ENCODE results near the gene KMT2E. TPM values are rescaled to one million over a fixed set of nuclear protein-coding genes. Genes with fewer than 3 reads are reported as not detected.

Gene KMT2E
- total RNA-seq, 1 donor from 2014 or later, result 75.6 TPM

DNA sequence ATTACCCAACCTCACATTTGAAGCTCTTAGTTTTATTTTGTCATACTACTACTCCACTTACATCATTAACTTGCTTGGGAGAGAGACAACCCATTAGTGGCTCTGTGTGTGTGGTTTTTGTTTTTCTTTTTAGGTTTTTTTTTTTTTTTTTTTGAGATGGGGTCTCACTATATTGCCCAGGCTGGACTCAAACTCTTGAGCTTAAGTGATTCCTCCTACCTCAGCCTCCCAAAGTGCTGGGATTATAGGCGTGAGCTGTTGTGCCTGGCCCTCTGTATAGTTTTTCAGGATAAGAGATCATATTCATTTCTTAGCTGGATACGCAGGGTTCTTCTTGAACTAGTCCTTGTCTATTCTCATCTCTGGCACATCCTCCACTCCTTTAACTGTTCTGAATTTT lies 41.1 kb downstream of the KMT2E start:
- TF ChIP-seq, protein P1, sequence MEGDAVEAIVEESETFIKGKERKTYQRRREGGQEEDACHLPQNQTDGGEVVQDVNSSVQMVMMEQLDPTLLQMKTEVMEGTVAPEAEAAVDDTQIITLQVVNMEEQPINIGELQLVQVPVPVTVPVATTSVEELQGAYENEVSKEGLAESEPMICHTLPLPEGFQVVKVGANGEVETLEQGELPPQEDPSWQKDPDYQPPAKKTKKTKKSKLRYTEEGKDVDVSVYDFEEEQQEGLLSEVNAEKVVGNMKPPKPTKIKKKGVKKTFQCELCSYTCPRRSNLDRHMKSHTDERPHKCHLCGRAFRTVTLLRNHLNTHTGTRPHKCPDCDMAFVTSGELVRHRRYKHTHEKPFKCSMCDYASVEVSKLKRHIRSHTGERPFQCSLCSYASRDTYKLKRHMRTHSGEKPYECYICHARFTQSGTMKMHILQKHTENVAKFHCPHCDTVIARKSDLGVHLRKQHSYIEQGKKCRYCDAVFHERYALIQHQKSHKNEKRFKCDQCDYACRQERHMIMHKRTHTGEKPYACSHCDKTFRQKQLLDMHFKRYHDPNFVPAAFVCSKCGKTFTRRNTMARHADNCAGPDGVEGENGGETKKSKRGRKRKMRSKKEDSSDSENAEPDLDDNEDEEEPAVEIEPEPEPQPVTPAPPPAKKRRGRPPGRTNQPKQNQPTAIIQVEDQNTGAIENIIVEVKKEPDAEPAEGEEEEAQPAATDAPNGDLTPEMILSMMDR (IDR thresholded peaks at IDR 0.05), result no peak
- H3K9me3 Mint-ChIP-seq (ENCODE audit: unreplicated experiment), result no peaks in the 10 kb centered on the region
- H3K27ac Mint-ChIP-seq (ENCODE audit: unreplicated experiment), result no peak overlapping the region
- no peak overlapping the region for H3K4me3 Mint-ChIP-seq (ENCODE audit: unreplicated experiment)
- no peaks in the 10 kb centered on the region for H3K27me3 Mint-ChIP-seq (ENCODE audit: unreplicated experiment)
- peaks cover 30% of the 10 kb centered on the region for H3K36me3 Mint-ChIP-seq (ENCODE audit: unreplicated experiment)
- H3K4me1 Mint-ChIP-seq (ENCODE audit: unreplicated experiment), result peaks cover 20% of the 10 kb centered on the region
- DNase-seq (ENCODE audit: extremely low spot score, unreplicated experiment), result no peak

DNA sequence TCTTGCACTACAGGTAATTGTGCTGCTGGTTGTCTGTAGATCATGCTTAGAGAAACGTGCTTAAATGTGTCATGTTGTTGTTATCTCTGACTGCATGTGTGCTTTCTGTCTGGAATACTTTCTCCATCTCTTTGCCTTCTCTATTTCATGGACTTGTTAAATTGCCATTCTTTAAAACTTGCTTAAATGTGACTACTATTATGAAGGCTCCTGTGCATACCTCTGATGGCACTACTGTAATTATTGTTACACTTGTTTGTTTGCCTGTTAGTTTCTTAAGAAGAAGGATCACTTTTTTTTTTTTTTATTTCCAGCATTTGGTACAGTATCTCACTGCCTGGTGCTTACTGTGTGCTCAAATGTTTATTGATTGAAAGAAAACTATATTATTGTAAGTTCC lies 41.6 kb downstream of the KMT2E start:
- Mint-ChIP-seq H3K36me3 (ENCODE audit: unreplicated experiment) (peaks cover 30% of the 10 kb centered on the region), H3K27me3 (ENCODE audit: unreplicated experiment) (no peaks in the 10 kb centered on the region), H3K9me3 (ENCODE audit: unreplicated experiment) (no peaks in the 10 kb centered on the region), H3K4me1 (ENCODE audit: unreplicated experiment) (peaks cover 20% of the 10 kb centered on the region), H3K4me3 (ENCODE audit: unreplicated experiment) (no peak overlapping the region), H3K27ac (ENCODE audit: unreplicated experiment) (no peak overlapping the region)
- DNase-seq (ENCODE audit: extremely low spot score, unreplicated experiment), result no peak
- TF ChIP-seq, protein P1 (IDR thresholded peaks at IDR 0.05), result no peak

DNA sequence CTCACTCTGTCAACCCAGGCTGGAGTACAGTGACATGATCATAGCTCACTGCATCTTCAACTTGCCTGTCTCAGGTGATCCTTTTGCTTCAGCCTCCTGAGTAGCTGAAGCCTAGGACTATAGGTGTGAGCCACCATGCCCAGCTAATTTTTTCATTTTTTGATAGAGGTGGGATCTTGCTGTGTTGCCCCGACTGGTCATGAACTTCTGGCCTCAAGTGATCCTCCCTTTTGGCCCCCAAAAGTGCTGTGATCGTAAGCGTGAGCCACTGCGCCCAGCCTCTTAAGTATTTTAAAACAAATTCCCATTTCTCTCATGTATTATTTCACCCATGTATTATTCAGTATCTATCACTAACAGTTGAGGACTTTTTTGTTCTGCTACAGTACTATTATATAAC lies 43.5 kb downstream of the KMT2E start:
- Mint-ChIP-seq H3K4me3 (ENCODE audit: unreplicated experiment) (no peak overlapping the region), H3K4me1 (ENCODE audit: unreplicated experiment) (peaks cover 18% of the 10 kb centered on the region)
- DNase-seq (ENCODE audit: extremely low spot score, unreplicated experiment), result no peak

DNA sequence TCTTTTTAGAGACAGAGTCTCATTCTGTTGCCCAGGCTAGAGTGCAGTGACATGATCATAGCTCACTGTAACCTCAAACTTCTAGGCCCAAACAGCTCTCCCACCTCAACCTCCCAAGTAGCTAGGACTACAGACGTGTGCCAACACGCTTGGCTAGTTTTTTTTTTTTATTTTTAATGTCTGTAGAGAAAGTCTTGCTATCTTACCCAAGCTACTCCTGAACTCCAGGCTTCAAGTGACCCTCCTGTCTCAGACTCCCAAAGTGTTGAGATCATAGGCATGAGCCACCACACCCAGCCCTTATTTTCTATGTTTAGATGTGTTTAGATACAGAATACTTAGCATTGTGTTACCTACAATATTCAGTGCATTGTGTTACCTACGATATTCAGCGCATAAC lies 46.4 kb downstream of the KMT2E start:
- H3K36me3 Mint-ChIP-seq (ENCODE audit: unreplicated experiment), result peaks cover 19% of the 10 kb centered on the region
- no peaks in the 10 kb centered on the region for H3K9me3 Mint-ChIP-seq (ENCODE audit: unreplicated experiment)
- no peak overlapping the region for H3K27ac Mint-ChIP-seq (ENCODE audit: unreplicated experiment)
- H3K27me3 Mint-ChIP-seq (ENCODE audit: unreplicated experiment), result no peaks in the 10 kb centered on the region
- H3K4me1 Mint-ChIP-seq (ENCODE audit: unreplicated experiment), result peaks cover 18% of the 10 kb centered on the region
- no peak for DNase-seq (ENCODE audit: extremely low spot score, unreplicated experiment)
- H3K4me3 Mint-ChIP-seq (ENCODE audit: unreplicated experiment), result no peak overlapping the region
- TF ChIP-seq, protein P1 (IDR thresholded peaks at IDR 0.05), result no peak

More for the DNA sequence above, 43.5 kb downstream of the KMT2E start:
- no peaks in the 10 kb centered on the region for H3K27me3 Mint-ChIP-seq (ENCODE audit: unreplicated experiment)
- H3K27ac Mint-ChIP-seq (ENCODE audit: unreplicated experiment), result no peak overlapping the region
- H3K9me3 Mint-ChIP-seq (ENCODE audit: unreplicated experiment), result no peaks in the 10 kb centered on the region
- peaks cover 19% of the 10 kb centered on the region for H3K36me3 Mint-ChIP-seq (ENCODE audit: unreplicated experiment)
- TF ChIP-seq, protein P1 (IDR thresholded peaks at IDR 0.05), result no peak

DNA sequence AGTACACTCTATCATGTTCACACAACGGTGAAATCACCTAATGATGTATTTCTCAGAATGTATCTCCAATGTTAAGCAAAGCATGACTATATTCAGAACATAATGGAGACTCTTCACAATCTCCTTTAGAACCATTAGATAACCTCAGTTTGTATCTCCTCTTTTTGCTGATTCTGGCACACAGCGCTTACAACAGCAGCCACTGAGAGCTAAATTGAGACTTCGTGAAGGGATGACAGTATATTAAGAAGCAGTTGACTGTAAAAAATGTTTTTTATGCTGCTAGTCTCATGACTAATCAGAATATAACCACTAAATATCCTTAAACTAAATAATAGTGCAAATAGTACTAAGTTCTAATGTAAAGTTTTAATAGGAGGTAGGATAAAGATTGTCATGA lies 46.9 kb downstream of the KMT2E start:
- H3K27ac Mint-ChIP-seq (ENCODE audit: unreplicated experiment), result no peak overlapping the region
- DNase-seq (ENCODE audit: extremely low spot score, unreplicated experiment), result no peak
- H3K4me3 Mint-ChIP-seq (ENCODE audit: unreplicated experiment), result no peak overlapping the region
- TF ChIP-seq, protein P1 (IDR thresholded peaks at IDR 0.05), result no peak
- H3K4me1 Mint-ChIP-seq (ENCODE audit: unreplicated experiment), result peaks cover 17% of the 10 kb centered on the region
- no peaks in the 10 kb centered on the region for H3K9me3 Mint-ChIP-seq (ENCODE audit: unreplicated experiment)
- H3K27me3 Mint-ChIP-seq (ENCODE audit: unreplicated experiment), result no peaks in the 10 kb centered on the region
- peaks cover 18% of the 10 kb centered on the region for H3K36me3 Mint-ChIP-seq (ENCODE audit: unreplicated experiment)
